ENCODE data around the gene SHMT2. TPM values are rescaled to one million over a fixed set of nuclear protein-coding genes. Genes with fewer than 3 reads are reported as not detected.
A peak's percentile ranks its signal among the peaks of the same experiment; 100 is the strongest.

The SHMT2 gene
- total and polyA plus RNA-seq, 2 of the 13 experiments (the other 11 are each of a cell fraction or from before 2014, with no cell fraction given), result 181 to 393 TPM

- TF ChIP-seq AKNA (CRISPR knock-in tag; IDR thresholded peaks at IDR 0.05; ENCODE audit: borderline replicate concordance) (no peak), EP300 (IDR thresholded peaks at IDR 0.05; ENCODE audit: low read depth in 2 of 2, low read length in 2 of 2) (no peak), EP300 (CRISPR knock-in tag; IDR thresholded peaks at IDR 0.05; ENCODE audit: borderline replicate concordance) (no peak), ZNF766 (CRISPR knock-in tag; IDR thresholded peaks at IDR 0.05; ENCODE audit: borderline replicate concordance) (no peak; the same call in 1 of the 2 replicates), ZNF552 (CRISPR knock-in tag; IDR thresholded peaks at IDR 0.05; ENCODE audit: borderline replicate concordance) (no peak), PHF21A (CRISPR knock-in tag; IDR thresholded peaks at IDR 0.05) (peak; percentile 82; the same call in 1 of the 2 replicates), SP4 (CRISPR knock-in tag; IDR thresholded peaks at IDR 0.05) (peak; percentile 74), KLF13 (CRISPR knock-in tag; IDR thresholded peaks at IDR 0.05) (no peak), PITX1 (CRISPR knock-in tag; IDR thresholded peaks at IDR 0.05) (peak; percentile 34; the same call in 1 of the 2 replicates), RARG (CRISPR knock-in tag; IDR thresholded peaks at IDR 0.05; ENCODE audit: low read depth) (no peak), ZNF576 (CRISPR knock-in tag; IDR thresholded peaks at IDR 0.05) (no peak), HNF4G (IDR thresholded peaks at IDR 0.05; ENCODE audit: borderline replicate concordance, low read depth, low read length) (peak; percentile 11; the same call in 1 of the 2 replicates), HNF4G (CRISPR knock-in tag; IDR thresholded peaks at IDR 0.05; ENCODE audit: borderline replicate concordance, low read depth) (no peak), ARID2 (CRISPR knock-in tag; IDR thresholded peaks at IDR 0.05; ENCODE audit: borderline replicate concordance) (no peak), CEBPB (IDR thresholded peaks at IDR 0.05; ENCODE audit: borderline replicate concordance, low read depth, low read length) (no peak), SNAPC5 (CRISPR knock-in tag; IDR thresholded peaks at IDR 0.05; ENCODE audit: borderline replicate concordance) (no peak), ZNF580 (CRISPR knock-in tag; IDR thresholded peaks at IDR 0.05; ENCODE audit: borderline replicate concordance, low read depth) (peak; percentile 87), KLF9 (CRISPR knock-in tag; IDR thresholded peaks at IDR 0.05; ENCODE audit: low read depth) (no peak), ZNF674 (CRISPR knock-in tag; IDR thresholded peaks at IDR 0.05; ENCODE audit: low read depth) (no peak), ZSCAN5A (CRISPR knock-in tag; IDR thresholded peaks at IDR 0.05; ENCODE audit: borderline replicate concordance) (0 out of 2 replicates have a peak, but pooled peaks have one; percentile 47), PHF20 (CRISPR knock-in tag; IDR thresholded peaks at IDR 0.05) (no peak; the same call in 1 of the 2 replicates), ZNF660 (CRISPR knock-in tag; IDR thresholded peaks at IDR 0.05; ENCODE audit: borderline replicate concordance, low read depth) (no peak), ZNF737 (CRISPR knock-in tag; IDR thresholded peaks at IDR 0.05; ENCODE audit: borderline replicate concordance) (no peak)
Observed at GRCh38 chr12:57238854-57239554, 9.5 kb downstream of the SHMT2 start (continued).

All from HepG2 (cell line).